GM18499 (cell line): Measurements from ENCODE around the gene AMFR.

Experiments
- ATAC-seq: cut with Tn5 transposase; IDR thresholded peaks from one replicate; pipeline ENCODE4 v1.9.1; 2021; ENCODE audit warnings: moderate number of reproducible peaks; ENCODE audit not compliant: insufficient read depth, unreplicated experiment

AMFR gene

GRCh38 chr16:56350491-56351405 is 74.6 kb downstream of the AMFR start:
- no peak for ATAC-seq

DNA sequence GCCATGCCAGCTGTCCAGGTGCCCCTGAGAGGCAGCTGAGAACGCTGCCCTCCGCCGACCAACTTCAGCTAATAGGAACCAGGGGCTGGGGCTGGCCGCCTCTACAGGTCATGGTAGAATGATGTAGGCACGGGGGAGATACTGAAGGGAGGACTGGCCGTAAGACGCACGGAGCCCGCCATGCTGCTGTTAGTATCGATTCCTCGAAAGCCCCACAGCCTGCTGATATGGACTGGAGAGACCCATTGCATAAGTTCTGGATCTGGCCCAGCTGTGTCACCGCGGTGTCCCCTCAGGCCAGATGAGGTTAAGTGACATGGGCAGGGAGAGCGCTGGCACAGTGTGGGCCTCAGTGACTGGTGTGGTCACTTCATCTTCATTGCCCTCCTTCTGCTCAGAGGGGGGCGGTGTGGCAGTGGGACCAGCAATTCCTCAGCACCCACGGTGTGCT is 75.6 kb downstream of the AMFR start:
- no peak for ATAC-seq

GRCh38 chr16:56349086-56349415 is 76.3 kb downstream of the AMFR start:
- ATAC-seq, result no peak

GRCh38 chr16:56348168-56349085 is 76.9 kb downstream of the AMFR start:
- ATAC-seq, result no peak

- ATAC-seq, result no peak
Measured at GRCh38 chr16:56347670-56348069, 77.7 kb downstream of the AMFR start.

GRCh38 chr16:56347166-56347565 is 78.2 kb downstream of the AMFR start:
- ATAC-seq, result no peak

DNA sequence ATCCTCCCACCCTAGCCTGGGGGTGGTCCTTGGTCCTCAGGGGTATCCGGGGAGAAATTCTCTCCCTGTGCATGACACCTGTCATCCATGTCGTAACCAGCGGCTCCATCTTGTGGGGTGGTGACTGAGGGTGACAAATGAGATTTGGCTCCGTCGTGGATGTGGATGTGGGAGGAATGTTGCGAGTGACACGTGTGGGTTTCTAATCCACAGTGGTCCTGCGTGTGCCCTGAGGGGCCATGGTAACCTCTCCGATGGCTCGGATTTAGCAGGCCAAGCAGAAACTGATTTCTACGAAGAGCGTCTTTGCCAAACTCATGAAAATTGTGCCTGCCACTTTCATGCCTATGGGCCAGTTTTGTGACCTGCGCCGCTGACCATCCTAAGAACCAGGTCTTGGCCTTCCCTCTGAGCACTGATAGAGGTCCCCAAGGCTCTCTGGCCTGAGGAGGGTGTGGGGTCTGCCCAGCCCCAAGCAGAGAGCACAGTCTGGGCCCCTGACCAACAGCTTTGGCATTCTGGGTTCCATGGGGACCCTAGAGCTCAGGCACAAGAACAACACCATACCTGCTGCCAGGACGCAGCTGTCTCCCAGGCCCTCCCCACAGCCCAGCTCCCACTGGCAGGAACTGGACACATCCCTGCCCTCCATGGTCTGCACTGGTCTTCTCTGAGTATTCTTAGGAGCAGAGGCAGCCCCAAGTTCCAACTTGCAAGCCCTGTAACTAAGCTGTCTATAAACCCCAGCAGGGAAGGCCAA is 79.0 kb downstream of the AMFR start:
- no peak for ATAC-seq

GRCh38 chr16:56345406-56346050 is 79.8 kb downstream of the AMFR start:
- no peak for ATAC-seq

- no peak for ATAC-seq
Measured at GRCh38 chr16:56344518-56345405, 80.6 kb downstream of the AMFR start.

- ATAC-seq, result no peak
Measured at GRCh38 chr16:56343661-56344517, 81.5 kb downstream of the AMFR start.

DNA sequence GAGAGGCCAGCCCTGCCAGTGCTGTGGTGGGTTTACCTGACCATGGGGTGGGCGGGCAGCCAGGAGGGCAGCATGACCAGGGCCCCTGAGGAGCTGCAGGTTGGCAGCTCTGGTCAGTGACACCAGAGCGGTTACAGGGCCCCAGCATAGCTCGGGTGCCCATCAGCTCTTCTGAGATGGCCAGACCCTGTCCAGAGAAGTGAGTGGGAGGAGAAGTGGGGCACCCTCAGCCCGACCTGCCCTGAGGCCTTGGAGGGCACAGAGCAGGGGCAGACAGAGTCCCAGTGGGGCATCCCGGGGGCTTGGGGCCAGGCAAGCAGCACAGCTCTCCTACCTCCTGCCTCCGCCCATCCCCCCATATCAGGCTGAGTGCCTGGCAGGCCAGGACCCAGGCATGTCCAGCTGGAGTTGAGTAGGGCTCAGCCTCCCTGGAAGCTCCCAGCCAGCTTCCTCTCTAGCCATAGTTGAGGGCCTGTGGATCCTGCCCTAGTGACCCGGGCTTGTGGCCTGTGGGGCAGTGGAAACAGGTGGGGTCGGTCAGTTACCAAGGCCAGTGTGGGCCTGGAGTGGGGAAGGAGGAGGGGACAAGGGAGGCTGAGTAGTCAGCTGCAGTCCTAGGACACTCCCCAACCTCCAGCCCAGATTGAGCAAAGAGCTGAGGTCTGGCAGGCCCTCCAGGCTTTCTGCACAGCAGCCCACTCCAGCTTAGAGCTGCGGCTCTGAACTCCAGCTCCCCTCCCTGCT is 83.5 kb downstream of the AMFR start:
- no peak for ATAC-seq

GRCh38 chr16:56340864-56341365 is 84.4 kb downstream of the AMFR start:
- no peak for ATAC-seq

DNA sequence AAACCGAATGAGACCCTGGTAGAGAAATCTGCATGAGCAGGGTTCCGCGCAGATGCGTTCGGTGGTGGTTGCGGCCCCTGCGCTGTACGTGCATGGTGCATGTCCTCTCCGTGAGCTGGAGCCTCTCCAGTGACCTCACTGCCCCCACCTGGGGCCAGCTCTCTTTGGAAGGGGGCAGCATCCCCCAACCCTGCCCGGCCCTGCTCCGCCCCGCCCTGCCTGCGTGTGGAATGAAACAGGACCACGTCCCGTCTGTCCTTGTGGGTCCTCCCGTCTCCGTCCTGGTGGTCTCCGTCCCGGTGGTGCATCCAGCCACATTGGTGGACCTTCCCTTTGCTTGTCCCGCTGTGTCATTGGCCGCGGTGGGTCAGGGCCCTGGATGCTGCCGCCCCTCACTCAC is 84.9 kb downstream of the AMFR start:
- ATAC-seq, result no peak

DNA sequence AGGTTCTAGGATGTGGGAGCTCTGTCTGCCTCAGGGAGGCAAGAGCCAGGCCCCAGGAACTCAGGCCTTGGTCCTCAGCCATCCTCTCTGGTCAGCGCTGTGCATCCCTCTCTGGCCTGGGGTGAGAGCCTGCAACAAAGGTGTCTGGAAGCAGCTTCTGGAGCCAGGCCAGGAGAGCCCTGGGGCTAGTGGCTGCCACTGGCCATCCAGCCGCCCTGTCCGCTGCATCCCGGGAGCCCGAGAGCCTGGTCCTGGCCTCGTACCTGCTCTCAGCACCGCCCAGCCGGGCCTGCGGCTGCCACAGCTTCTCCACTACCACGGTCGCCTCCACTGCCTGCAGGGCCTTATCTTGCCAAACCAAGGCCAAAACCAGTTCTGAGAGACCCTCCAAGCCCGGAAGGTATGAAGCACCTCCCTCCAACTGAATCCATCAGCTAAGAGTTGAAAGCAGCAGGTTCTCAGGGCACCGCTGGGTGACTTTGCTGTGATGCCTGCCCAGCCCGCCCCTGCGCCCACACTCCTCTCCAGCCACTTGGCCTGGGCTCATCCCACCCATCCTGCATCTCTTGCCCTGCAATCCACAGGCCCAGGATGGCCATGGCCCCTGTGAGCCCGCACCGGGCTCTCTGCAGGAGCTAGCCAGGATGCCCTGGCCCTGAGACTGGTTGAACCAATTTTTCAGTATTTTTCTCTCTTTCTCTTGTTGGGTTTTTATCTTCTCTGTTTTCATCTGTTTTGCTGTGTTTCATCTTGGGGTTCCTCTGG is 85.7 kb downstream of the AMFR start:
- no peak for ATAC-seq

DNA sequence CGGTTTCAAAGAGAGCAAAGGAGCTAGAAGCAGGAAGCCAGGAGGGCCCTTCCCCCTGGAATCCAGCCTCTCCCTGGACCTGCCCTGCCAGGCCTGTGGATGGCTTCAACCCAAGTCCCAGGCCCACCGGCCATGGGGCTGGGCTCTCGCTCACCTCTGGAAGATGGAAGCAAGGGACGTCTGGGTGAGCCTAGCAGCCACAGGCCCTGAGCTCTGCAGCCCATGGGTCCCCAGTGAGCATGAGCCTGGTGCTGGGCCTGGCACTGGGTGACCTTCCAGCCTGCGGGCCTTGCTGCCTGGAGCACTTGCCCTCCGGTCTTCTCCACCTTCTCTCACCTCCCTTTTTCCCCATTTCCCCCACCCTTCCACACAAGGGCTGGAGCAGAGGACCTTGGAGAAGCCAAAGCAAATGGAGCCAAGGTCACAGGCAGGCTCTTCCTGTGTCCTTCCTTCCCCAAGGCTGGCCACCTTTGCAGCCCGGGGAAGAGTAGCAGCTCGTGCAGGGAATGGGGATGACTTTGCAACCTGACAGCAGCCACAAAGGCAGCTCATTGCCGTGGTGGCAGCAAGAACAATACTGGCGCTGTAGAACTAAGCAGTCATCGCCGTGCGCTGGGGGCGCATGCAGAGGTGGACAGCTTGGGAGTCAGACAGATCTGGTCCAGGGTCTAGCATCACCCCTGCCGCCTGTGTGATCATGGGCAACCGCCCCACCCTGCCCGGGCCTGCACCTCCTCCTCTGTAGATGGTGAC is 86.6 kb downstream of the AMFR start:
- ATAC-seq, result no peak

DNA sequence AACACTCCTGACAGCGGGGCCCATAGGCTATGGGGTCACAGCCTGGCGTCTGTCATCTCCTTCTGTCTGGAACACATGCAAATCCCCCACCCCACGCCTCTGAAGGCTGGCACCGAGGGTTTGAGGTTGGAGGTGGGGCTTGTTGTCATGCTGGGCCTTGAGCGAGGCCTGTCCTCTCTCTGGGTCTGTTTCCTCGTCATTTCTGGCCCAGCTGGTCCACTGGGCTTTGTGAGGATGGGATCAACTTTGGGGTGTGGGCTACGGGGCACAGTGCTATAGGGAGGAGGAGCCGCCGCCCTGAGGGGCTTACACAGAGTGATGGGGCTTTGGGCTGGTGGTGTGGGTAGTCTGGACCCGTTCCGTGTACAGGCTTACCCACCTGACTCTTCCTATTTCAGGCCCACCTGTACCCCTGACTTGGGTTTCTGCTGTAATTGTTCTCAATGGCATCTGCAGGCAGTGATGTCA is 87.5 kb downstream of the AMFR start:
- ATAC-seq, result no peak
